ENCODE data around the gene TAS1R3.
"Not testable (repeated sequence)": the region's sequence is repeated elsewhere in the genome, so short reads cannot be mapped to it uniquely, and the experiment has no call there.

Gene TAS1R3

GRCh38 chr1:1315435-1315954 lies 15.6 kb upstream of the TAS1R3 start:
- TF ChIP-seq, protein P1, sequence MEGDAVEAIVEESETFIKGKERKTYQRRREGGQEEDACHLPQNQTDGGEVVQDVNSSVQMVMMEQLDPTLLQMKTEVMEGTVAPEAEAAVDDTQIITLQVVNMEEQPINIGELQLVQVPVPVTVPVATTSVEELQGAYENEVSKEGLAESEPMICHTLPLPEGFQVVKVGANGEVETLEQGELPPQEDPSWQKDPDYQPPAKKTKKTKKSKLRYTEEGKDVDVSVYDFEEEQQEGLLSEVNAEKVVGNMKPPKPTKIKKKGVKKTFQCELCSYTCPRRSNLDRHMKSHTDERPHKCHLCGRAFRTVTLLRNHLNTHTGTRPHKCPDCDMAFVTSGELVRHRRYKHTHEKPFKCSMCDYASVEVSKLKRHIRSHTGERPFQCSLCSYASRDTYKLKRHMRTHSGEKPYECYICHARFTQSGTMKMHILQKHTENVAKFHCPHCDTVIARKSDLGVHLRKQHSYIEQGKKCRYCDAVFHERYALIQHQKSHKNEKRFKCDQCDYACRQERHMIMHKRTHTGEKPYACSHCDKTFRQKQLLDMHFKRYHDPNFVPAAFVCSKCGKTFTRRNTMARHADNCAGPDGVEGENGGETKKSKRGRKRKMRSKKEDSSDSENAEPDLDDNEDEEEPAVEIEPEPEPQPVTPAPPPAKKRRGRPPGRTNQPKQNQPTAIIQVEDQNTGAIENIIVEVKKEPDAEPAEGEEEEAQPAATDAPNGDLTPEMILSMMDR (IDR thresholded peaks at IDR 0.05) = no peak
- Mint-ChIP-seq H3K27ac (peak overlapping the region; percentile 85), H3K36me3 (ENCODE audit: low read depth) (peaks cover 26% of the 10 kb centered on the region), H3K4me3 (peak overlapping the region; percentile 29), H3K4me1 (peaks cover 43% of the 10 kb centered on the region), H3K27me3 (ENCODE audit: low read depth, poor library complexity) (peaks cover 6% of the 10 kb centered on the region), H3K9me3 (no peaks in the 10 kb centered on the region)
- DNase-seq = no peak

DNA sequence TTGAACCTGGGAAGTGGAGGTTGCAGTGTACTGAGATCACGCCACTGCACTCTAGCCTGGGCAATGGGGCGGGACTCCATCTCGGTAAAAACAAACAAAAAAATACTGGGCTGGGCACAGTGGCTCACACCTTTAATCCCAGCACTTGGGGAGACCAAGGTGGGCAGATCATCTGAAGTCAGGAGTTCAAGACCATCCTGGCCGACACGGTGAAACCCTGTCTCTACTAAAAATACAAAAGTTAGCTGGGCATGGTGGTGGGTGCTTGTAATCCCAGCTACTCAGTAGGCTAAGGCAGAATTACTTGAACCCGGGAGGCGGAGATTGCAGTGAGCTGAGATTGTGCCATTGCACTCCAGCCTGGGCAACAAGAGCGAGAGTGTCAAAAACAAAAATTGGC lies 14.9 kb upstream of the TAS1R3 start:
- peaks cover 43% of the 10 kb centered on the region for H3K4me1 Mint-ChIP-seq
- H3K4me3 Mint-ChIP-seq; DNase-seq; H3K27me3 Mint-ChIP-seq (ENCODE audit: low read depth, poor library complexity); H3K9me3 Mint-ChIP-seq: not testable (repeated sequence)
- peaks cover 26% of the 10 kb centered on the region for H3K36me3 Mint-ChIP-seq (ENCODE audit: low read depth)
- peak overlapping the region; percentile 79 for H3K27ac Mint-ChIP-seq

DNA sequence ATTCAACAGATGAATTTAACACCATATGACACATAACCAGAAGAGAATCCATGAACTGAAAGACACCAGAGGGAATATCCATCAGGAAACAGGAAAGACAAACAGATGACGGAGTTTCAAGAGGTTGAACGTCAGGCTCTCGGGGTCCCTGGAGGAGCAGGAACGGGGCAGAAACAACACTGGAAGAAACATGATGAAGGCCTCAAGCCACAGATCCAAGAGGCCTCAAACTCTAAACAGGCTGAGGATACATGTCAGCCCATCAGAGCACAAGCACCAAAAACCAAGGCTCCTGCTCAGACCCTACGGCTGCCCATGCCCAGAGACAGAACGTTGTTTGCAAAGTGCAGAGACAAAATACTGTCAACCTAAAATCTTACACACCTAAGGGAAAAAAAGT lies 13.7 kb upstream of the TAS1R3 start:
- peaks cover 4% of the 10 kb centered on the region for H3K27me3 Mint-ChIP-seq (ENCODE audit: low read depth, poor library complexity)
- TF ChIP-seq, protein P1 (IDR thresholded peaks at IDR 0.05) = no peak
- no peaks in the 10 kb centered on the region for H3K9me3 Mint-ChIP-seq
- DNase-seq = no peak
- no peak overlapping the region for H3K4me3 Mint-ChIP-seq
- peak overlapping the region; percentile 70 for H3K27ac Mint-ChIP-seq
- H3K36me3 Mint-ChIP-seq (ENCODE audit: low read depth) = peaks cover 26% of the 10 kb centered on the region
- H3K4me1 Mint-ChIP-seq = peaks cover 48% of the 10 kb centered on the region

GRCh38 chr1:1318131-1318652 lies 12.9 kb upstream of the TAS1R3 start:
- peaks cover 26% of the 10 kb centered on the region for H3K36me3 Mint-ChIP-seq (ENCODE audit: low read depth)
- no peak overlapping the region for H3K27ac Mint-ChIP-seq
- TF ChIP-seq, protein P1 (IDR thresholded peaks at IDR 0.05) = no peak
- H3K4me1 Mint-ChIP-seq = peaks cover 56% of the 10 kb centered on the region
- no peak overlapping the region for H3K4me3 Mint-ChIP-seq
- peaks cover 8% of the 10 kb centered on the region for H3K27me3 Mint-ChIP-seq (ENCODE audit: low read depth, poor library complexity)
- no peak for DNase-seq
- no peaks in the 10 kb centered on the region for H3K9me3 Mint-ChIP-seq

GRCh38 chr1:1318777-1319645 lies 12.1 kb upstream of the TAS1R3 start:
- TF ChIP-seq, protein P1 (IDR thresholded peaks at IDR 0.05) = no peak
- Mint-ChIP-seq H3K27me3 (ENCODE audit: low read depth, poor library complexity) (peaks cover 11% of the 10 kb centered on the region), H3K9me3 (no peaks in the 10 kb centered on the region), H3K27ac (peak overlapping the region; percentile 78), H3K36me3 (ENCODE audit: low read depth) (peaks cover 20% of the 10 kb centered on the region), H3K4me1 (peaks cover 63% of the 10 kb centered on the region), H3K4me3 (no peak overlapping the region)
- DNase-seq = no peak

- Mint-ChIP-seq H3K4me3 (no peak overlapping the region), H3K27ac (peak overlapping the region; percentile 78), H3K36me3 (ENCODE audit: low read depth) (peaks cover 20% of the 10 kb centered on the region), H3K9me3 (no peaks in the 10 kb centered on the region), H3K4me1 (peaks cover 63% of the 10 kb centered on the region), H3K27me3 (ENCODE audit: low read depth, poor library complexity) (peaks cover 11% of the 10 kb centered on the region)
- TF ChIP-seq, protein P1 (IDR thresholded peaks at IDR 0.05) = no peak
- DNase-seq = no peak
Observed at GRCh38 chr1:1319646-1319941, 11.5 kb upstream of the TAS1R3 start.

Measured in nephron progenitor cell (in vitro differentiated cells).